CD4-positive, alpha-beta memory T cell (primary cell): ENCODE measurements around the gene FDXR. TPM values are rescaled to one million over a fixed set of nuclear protein-coding genes. Genes with fewer than 3 reads are reported as not detected.

ENCODE experiments used
- CTCF ChIA-PET: fragments of 350-600 bp; sonication (Branson Sonifier 250); formaldehyde crosslinking; loops from one replicate; lab custom pipeline; 2021; ENCODE audit warnings: inconsistent platforms; ENCODE audit not compliant: partially characterized antibody; lab: Charles Lee
- POLR2A ChIA-PET: fragments of 350-600 bp; sonication (Branson Sonifier 250); formaldehyde crosslinking; loops from one replicate; lab custom pipeline; 2021; ENCODE audit not compliant: partially characterized antibody; lab: Charles Lee
- DNase-seq, 5 donors: peaks; one replicate each; pipeline versions ENCODE4 v3.0.0 to v3.0.0-alpha.2; 2020 to 2022; ENCODE audit warnings: mixed read lengths in 1 of 5
- H3K27ac ChIP-seq: one replicate; pipeline ENCODE4 v1.7.0; 2013; ENCODE audit warnings: low read depth, low read length
- H3K27me3 ChIP-seq: 2 replicates; pipeline ENCODE4 v1.7.0; 2013; ENCODE audit warnings: mild to moderate bottlenecking, low read length, moderate library complexity; ENCODE audit not compliant: insufficient read depth
- H3K36me3 ChIP-seq: 2 replicates; pipeline ENCODE4 v1.7.0; 2013; ENCODE audit warnings: mild to moderate bottlenecking, low read length, moderate library complexity; ENCODE audit not compliant: insufficient read depth
- H3K4me1 ChIP-seq: 2 replicates; pipeline ENCODE4 v1.7.0; 2013; ENCODE audit warnings: mild to moderate bottlenecking, low read length, moderate library complexity; ENCODE audit not compliant: insufficient read depth
- H3K4me3 ChIP-seq, 2 donors: one replicate each; pipeline ENCODE4 v1.7.0; 2013; ENCODE audit warnings: low read length in 2 of 2, mild to moderate bottlenecking in 1 of 2
- H3K9me3 ChIP-seq, 2 donors: one replicate each; pipeline ENCODE4 v1.7.0; 2013; ENCODE audit warnings: low read length in 2 of 2, control low read depth in 1 of 2; ENCODE audit not compliant: control insufficient read depth in 1 of 2
- H3K27ac Mint-ChIP-seq, 7 donors: one replicate each; pipeline ENCODE4 v1.8.0; 2020 to 2021; ENCODE audit warnings: mixed read lengths in 7 of 7, mild to moderate bottlenecking in 6 of 7, inconsistent platforms in 3 of 7, moderate library complexity in 3 of 7
- H3K27me3 Mint-ChIP-seq, 2 donors: one replicate each; pipeline ENCODE4 v1.8.0; 2020 to 2021; ENCODE audit warnings: mixed read lengths in 2 of 2
- H3K36me3 Mint-ChIP-seq, 2 donors: one replicate each; pipeline ENCODE4 v1.8.0; 2020 to 2021; ENCODE audit warnings: mixed read lengths in 2 of 2, inconsistent platforms in 1 of 2, mild to moderate bottlenecking in 1 of 2
- H3K4me1 Mint-ChIP-seq, 4 donors: one replicate each; pipeline ENCODE4 v1.8.0; 2020 to 2021; ENCODE audit warnings: mixed read lengths in 4 of 4, mild to moderate bottlenecking in 1 of 4
- H3K4me3 Mint-ChIP-seq, 8 donors: one replicate each; pipeline ENCODE4 v1.8.0; 2020 to 2021; ENCODE audit warnings: mixed read lengths in 8 of 8, mild to moderate bottlenecking in 7 of 8, moderate library complexity in 6 of 8, inconsistent platforms in 3 of 8
- H3K9me3 Mint-ChIP-seq, 8 donors: one replicate each; pipeline ENCODE4 v1.8.0; 2020 to 2021; ENCODE audit warnings: mixed read lengths in 8 of 8, mild to moderate bottlenecking in 5 of 8, inconsistent platforms in 3 of 8, moderate library complexity in 1 of 8
- intact Hi-C: fragments of 100-400 bp; cut with micrococcal nuclease; formaldehyde crosslinking; loops from one replicate; pipeline ENCODE4 v1.15.1; 2023
- polyA plus RNA-seq, 2 donors: library from polyadenylated mRNA; unstranded; fragments of 300-500 nt; fragmentation: Illumina TruSeq; gene quantifications; one replicate each; pipeline ENCODE4 v1.2.3, GENCODE V29; 2021
- total RNA-seq, 2 experiments: library from RNA; stranded (reverse); gene quantifications; one replicate each; pipeline ENCODE4 v1.2.3, GENCODE V29; 2021

FDXR gene
- total and polyA plus RNA-seq, 4 experiments from 2014 or later: 2.7 to 21.8 (median 10.6) TPM

GRCh38 chr17:74836691-74837467 lies 35.9 kb downstream of the FDXR start:
- DNase-seq: peak in 1 of 5 donors; percentile 16
- Mint-ChIP-seq H3K36me3 (peaks cover 37 to 42% of the 10 kb centered on the region in 2 donors), H3K9me3 (peaks cover 0 to 1% (median 0%) of the 10 kb centered on the region in 8 donors), H3K4me1 (peaks cover 6 to 20% (median 11%) of the 10 kb centered on the region in 4 donors), H3K4me3 (no peak overlapping the region), H3K27ac (no peak overlapping the region), H3K27me3 (peaks cover 3 to 5% of the 10 kb centered on the region in 2 donors)
- H3K27me3 ChIP-seq: no peaks in the 10 kb centered on the region
- CTCF ChIA-PET: no interaction called here
- H3K36me3 ChIP-seq: peaks cover 9% of the 10 kb centered on the region
- intact Hi-C loops: no loop called here
- H3K27ac ChIP-seq: no peak overlapping the region
- POLR2A ChIA-PET: no interaction called here
- no peaks in the 10 kb centered on the region for H3K9me3 ChIP-seq
- H3K4me3 ChIP-seq: no peak overlapping the region
- no peaks in the 10 kb centered on the region for H3K4me1 ChIP-seq

GRCh38 chr17:74836191-74836590 lies 36.6 kb downstream of the FDXR start:
- intact Hi-C loops: no loop called here
- peaks cover 9% of the 10 kb centered on the region for H3K36me3 ChIP-seq

DNA sequence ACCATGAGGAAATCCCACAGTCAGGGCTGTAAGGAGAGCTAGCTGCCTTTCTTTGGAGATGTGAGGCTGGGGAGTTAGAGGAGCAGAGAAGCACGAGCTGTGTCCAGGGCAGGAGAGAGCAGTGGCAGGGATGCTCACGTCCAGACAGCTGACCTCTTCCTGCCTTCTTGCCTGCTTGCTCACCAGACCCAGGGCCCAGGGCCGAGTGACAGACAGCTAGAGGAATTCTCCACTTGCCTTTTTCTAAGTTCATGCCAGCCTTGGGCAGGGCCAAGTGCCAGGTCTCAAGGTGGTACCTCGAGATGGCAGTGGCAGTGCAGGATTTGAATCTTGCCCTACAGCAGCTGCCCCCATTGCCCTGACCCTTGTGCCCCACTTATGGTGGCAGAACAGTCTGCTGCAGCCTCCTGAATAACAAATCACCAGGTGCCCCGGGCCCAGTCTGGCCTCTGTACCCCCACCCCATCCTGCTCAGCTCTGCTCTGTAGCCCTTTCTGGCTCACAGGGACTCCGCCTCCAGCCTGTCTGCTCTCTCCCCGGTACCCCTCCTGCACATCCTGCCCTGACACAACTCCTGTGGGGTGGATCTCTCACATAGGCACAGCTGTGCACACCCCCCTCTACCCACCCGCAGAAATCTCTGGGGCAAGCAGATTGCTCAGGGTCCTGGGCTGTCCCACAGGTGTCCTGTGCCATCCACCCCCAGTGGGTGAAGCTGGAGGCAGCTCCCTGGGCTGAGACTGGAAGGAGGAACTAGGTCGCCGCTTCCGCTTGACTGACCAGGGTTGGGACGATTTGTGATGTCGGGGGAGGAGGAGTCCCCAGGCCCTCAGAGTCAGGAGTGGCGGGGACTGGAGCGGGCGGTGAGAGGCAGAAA lies 39.1 kb downstream of the FDXR start:
- Mint-ChIP-seq H3K9me3 (no peaks in the 10 kb centered on the region), H3K4me1 (no peaks in the 10 kb centered on the region), H3K27me3 (no peaks in the 10 kb centered on the region), H3K27ac (no peak overlapping the region), H3K4me3 (no peak overlapping the region), H3K36me3 (peaks cover 36 to 52% of the 10 kb centered on the region in 2 donors)
- H3K4me3 ChIP-seq: no peak overlapping the region
- no peaks in the 10 kb centered on the region for H3K9me3 ChIP-seq
- intact Hi-C loops: no loop called here
- DNase-seq: peak in 1 of 5 donors; percentile 16
- H3K27me3 ChIP-seq: no peaks in the 10 kb centered on the region
- CTCF ChIA-PET: interaction anchor here (0.9 kb wide), 1 partner anchor 42 kb away, joined by 3 read pairs; no protein-coding TSS in a partner anchor
- no peaks in the 10 kb centered on the region for H3K4me1 ChIP-seq
- H3K36me3 ChIP-seq: peaks cover 12% of the 10 kb centered on the region
- no peak overlapping the region for H3K27ac ChIP-seq
- POLR2A ChIA-PET: no interaction called here

More at GRCh38 chr17:74836191-74836590, 36.6 kb downstream of the FDXR start:
- ChIA-PET CTCF (no interaction called here), POLR2A (no interaction called here)
- Histone ChIP-seq H3K4me1 (no peaks in the 10 kb centered on the region), H3K27ac (no peak overlapping the region), H3K4me3 (no peak overlapping the region), H3K27me3 (no peaks in the 10 kb centered on the region), H3K9me3 (no peaks in the 10 kb centered on the region)
- peaks cover 1 to 2% of the 10 kb centered on the region in 2 donors for H3K27me3 Mint-ChIP-seq
- peaks cover 36 to 44% of the 10 kb centered on the region in 2 donors for H3K36me3 Mint-ChIP-seq
- H3K27ac Mint-ChIP-seq: no peak overlapping the region
- H3K9me3 Mint-ChIP-seq: peaks cover 0 to 1% (median 0%) of the 10 kb centered on the region in 8 donors
- H3K4me1 Mint-ChIP-seq: peaks cover 4 to 13% (median 8%) of the 10 kb centered on the region in 4 donors
- no peak overlapping the region for H3K4me3 Mint-ChIP-seq
- no peak for DNase-seq

DNA sequence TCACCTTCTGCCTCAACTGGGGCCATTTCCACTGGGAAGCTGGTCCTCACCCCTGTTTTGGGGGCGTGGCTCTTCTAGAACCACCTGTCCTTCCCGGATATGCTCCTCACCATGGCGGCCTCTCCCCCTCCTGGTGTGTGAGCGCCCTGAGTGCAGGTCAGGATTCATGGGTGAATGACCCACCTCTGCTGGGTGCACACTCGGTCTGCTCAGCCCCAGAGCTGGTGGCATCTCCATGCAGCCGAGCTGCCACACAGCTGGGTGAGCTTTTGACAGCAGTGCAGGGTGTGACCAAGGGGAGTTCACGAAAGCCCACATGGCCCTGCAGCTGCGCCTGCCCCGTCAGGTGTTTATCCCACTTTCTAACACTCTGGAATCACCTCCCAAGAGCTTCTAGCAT lies 40.4 kb downstream of the FDXR start:
- peaks cover 37 to 50% of the 10 kb centered on the region in 2 donors for H3K36me3 Mint-ChIP-seq
- H3K9me3 ChIP-seq: no peaks in the 10 kb centered on the region

GRCh38 chr17:74831444-74832146 lies 41.2 kb downstream of the FDXR start:
- Histone ChIP-seq H3K27me3 (no peaks in the 10 kb centered on the region), H3K36me3 (peaks cover 12% of the 10 kb centered on the region), H3K27ac (no peak overlapping the region), H3K9me3 (no peaks in the 10 kb centered on the region), H3K4me3 (no peak overlapping the region), H3K4me1 (no peaks in the 10 kb centered on the region)
- no peaks in the 10 kb centered on the region for H3K27me3 Mint-ChIP-seq
- H3K36me3 Mint-ChIP-seq: peaks cover 34 to 46% of the 10 kb centered on the region in 2 donors
- no peak overlapping the region for H3K27ac Mint-ChIP-seq
- no peak overlapping the region for H3K4me3 Mint-ChIP-seq
- intact Hi-C loops: no loop called here
- ChIA-PET CTCF (no interaction called here), POLR2A (interaction anchor here (1.3 kb wide), 1 partner anchor 40 kb away, joined by 3 read pairs; no protein-coding TSS in a partner anchor)
- no peaks in the 10 kb centered on the region for H3K4me1 Mint-ChIP-seq
- DNase-seq: no peak
- H3K9me3 Mint-ChIP-seq: no peaks in the 10 kb centered on the region

More for the DNA sequence above, 40.4 kb downstream of the FDXR start:
- Mint-ChIP-seq H3K27ac (no peak overlapping the region), H3K4me3 (no peak overlapping the region), H3K27me3 (no peaks in the 10 kb centered on the region), H3K9me3 (no peaks in the 10 kb centered on the region), H3K4me1 (no peaks in the 10 kb centered on the region)
- ChIA-PET CTCF (no interaction called here), POLR2A (interaction anchor here (1.3 kb wide), 1 partner anchor 41 kb away, joined by 3 read pairs; no protein-coding TSS in a partner anchor)
- no peaks in the 10 kb centered on the region for H3K4me1 ChIP-seq
- H3K4me3 ChIP-seq: no peak overlapping the region
- no peaks in the 10 kb centered on the region for H3K27me3 ChIP-seq
- peak in 1 of 5 donors; percentile 24 for DNase-seq
- intact Hi-C loops: no loop called here
- H3K27ac ChIP-seq: no peak overlapping the region
- peaks cover 12% of the 10 kb centered on the region for H3K36me3 ChIP-seq

DNA sequence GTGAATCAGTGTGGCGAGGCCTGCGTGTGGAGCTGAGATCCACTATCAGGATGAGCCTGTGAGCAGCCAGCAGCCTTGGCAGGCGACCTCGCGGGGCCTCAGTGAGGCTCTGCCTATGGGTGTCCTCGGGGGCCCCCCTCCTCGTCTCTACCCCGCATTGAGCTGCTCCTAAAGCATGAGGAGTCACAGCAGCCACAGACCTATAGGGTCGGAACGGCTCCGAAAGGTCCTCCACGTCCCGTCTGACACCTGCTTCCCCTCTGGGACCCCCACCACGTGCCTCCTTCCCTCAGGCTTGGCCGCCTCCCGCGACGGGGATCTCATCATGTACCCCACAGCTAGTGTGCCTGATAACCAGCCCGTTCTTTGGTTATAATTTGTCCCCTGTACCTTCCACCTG lies 41.9 kb downstream of the FDXR start:
- Mint-ChIP-seq H3K4me1 (no peaks in the 10 kb centered on the region), H3K9me3 (no peaks in the 10 kb centered on the region), H3K4me3 (no peak overlapping the region), H3K27ac (no peak overlapping the region), H3K36me3 (peaks cover 27 to 39% of the 10 kb centered on the region in 2 donors), H3K27me3 (no peaks in the 10 kb centered on the region)
- ChIA-PET POLR2A (no interaction called here), CTCF (no interaction called here)
- H3K9me3 ChIP-seq: no peaks in the 10 kb centered on the region
- H3K4me3 ChIP-seq: no peak overlapping the region
- peaks cover 9% of the 10 kb centered on the region for H3K36me3 ChIP-seq
- H3K27me3 ChIP-seq: no peaks in the 10 kb centered on the region
- H3K27ac ChIP-seq: no peak overlapping the region
- no peaks in the 10 kb centered on the region for H3K4me1 ChIP-seq
- intact Hi-C loops: no loop called here
- no peak for DNase-seq
